Measurements from ENCODE around the gene ECM1. TPM values are rescaled to one million over a fixed set of nuclear protein-coding genes. Genes with fewer than 3 reads are reported as not detected.

The ECM1 gene
- total and polyA plus RNA-seq, 8 donors: 0.63 to 6.1 (median 2.4) TPM

- Histone ChIP-seq H3K4me1 (peaks cover 0 to 5% (median 4%) of the 10 kb centered on the region in 3 donors), H3K9me3 (no peaks in the 10 kb centered on the region), H3K4me3 (no peak overlapping the region), H3K27me3 (no peaks in the 10 kb centered on the region), H3K36me3 (no peaks in the 10 kb centered on the region), H3K27ac (no peak overlapping the region)
- peak in 2 of 4 donors; percentile 46 to 64 for ATAC-seq
- intact Hi-C loops (cut with DNase I): no loop called here
- no peak for FAIRE-seq
- 23 to 29% methylated on average over 4 of the region's 4 CpGs for WGBS, 2 donors
- no peak for DNase-seq
- TF ChIP-seq CTCF (IDR thresholded peaks at IDR 0.05): no peak
Measured at GRCh38 chr1:150477733-150478132, 30.2 kb upstream of the ECM1 start.

- Histone ChIP-seq H3K4me3 (no peak overlapping the region), H3K4me1 (no peaks in the 10 kb centered on the region), H3K36me3 (no peaks in the 10 kb centered on the region), H3K27ac (no peak overlapping the region), H3K9me3 (no peaks in the 10 kb centered on the region), H3K27me3 (no peaks in the 10 kb centered on the region)
- DNase-seq: no peak
- ATAC-seq: no peak
- 37 to 49% methylated on average over 4 of the region's 4 CpGs for WGBS, 2 donors
- FAIRE-seq: no peak
- intact Hi-C loops (cut with DNase I): no loop called here
- TF ChIP-seq CTCF (IDR thresholded peaks at IDR 0.05): no peak
Measured at GRCh38 chr1:150479370-150479769, 28.5 kb upstream of the ECM1 start.

GRCh38 chr1:150479927-150480352, 28.0 kb upstream of the ECM1 start:
- Histone ChIP-seq H3K4me1 (no peaks in the 10 kb centered on the region), H3K4me3 (no peak overlapping the region), H3K27me3 (no peaks in the 10 kb centered on the region), H3K27ac (no peak overlapping the region), H3K9me3 (no peaks in the 10 kb centered on the region), H3K36me3 (no peaks in the 10 kb centered on the region)
- ATAC-seq: no peak
- no peak for DNase-seq
- no peak for FAIRE-seq
- 38 to 44% methylated on average over 2 of the region's 2 CpGs for WGBS, 2 donors
- TF ChIP-seq CTCF (IDR thresholded peaks at IDR 0.05): no peak
- intact Hi-C loops (cut with DNase I): no loop called here

DNA sequence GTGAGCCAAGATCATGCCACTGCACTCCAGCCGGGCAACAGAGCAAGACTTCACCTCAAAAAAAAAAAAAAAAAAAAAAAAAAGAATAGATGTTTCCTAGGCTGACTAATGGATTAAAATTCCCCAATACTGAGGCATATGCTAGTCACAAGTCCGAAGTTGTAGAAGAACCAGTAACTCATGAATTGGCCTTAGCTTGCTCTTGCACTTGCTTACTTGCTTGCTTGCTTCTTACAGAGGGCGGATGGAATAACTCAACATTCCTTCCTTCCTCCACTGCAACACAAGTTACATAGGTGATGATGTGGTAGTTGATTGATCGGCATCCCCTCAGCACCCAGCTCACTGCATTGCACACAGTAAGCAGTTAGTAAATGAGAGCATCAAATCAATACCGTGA, 23.5 kb upstream of the ECM1 start:
- H3K9me3 ChIP-seq: no peaks in the 10 kb centered on the region
- H3K36me3 ChIP-seq: no peaks in the 10 kb centered on the region
- intact Hi-C loops (cut with DNase I): no loop called here
- WGBS, 2 donors: 72 to 81% methylated on average over 5 of the region's 5 CpGs
- FAIRE-seq (no peak), DNase-seq (no peak), ATAC-seq (no peak)
- H3K27ac ChIP-seq: no peak overlapping the region
- TF ChIP-seq CTCF (IDR thresholded peaks at IDR 0.05): no peak
- H3K4me3 ChIP-seq: no peak overlapping the region
- no peaks in the 10 kb centered on the region for H3K27me3 ChIP-seq
- peaks cover 5 to 9% (median 7%) of the 10 kb centered on the region in 3 donors for H3K4me1 ChIP-seq

- peaks cover 5 to 9% (median 7%) of the 10 kb centered on the region in 3 donors for H3K4me1 ChIP-seq
- no peak for DNase-seq
Measured at GRCh38 chr1:150484861-150485260, 23.0 kb upstream of the ECM1 start.

More at GRCh38 chr1:150484861-150485260, 23.0 kb upstream of the ECM1 start:
- Histone ChIP-seq H3K27me3 (no peaks in the 10 kb centered on the region), H3K27ac (no peak overlapping the region), H3K9me3 (no peaks in the 10 kb centered on the region), H3K36me3 (no peaks in the 10 kb centered on the region), H3K4me3 (no peak overlapping the region)
- intact Hi-C loops (cut with DNase I): no loop called here
- WGBS, 2 donors: 5 to 7% methylated on average over 2 of the region's 2 CpGs
- no peak for FAIRE-seq
- no peak for TF ChIP-seq CTCF (IDR thresholded peaks at IDR 0.05)
- no peak for ATAC-seq

All from pancreas (tissue), 10 donors.